Measurements from ENCODE around the gene TSEN15. TPM values are rescaled to one million over a fixed set of nuclear protein-coding genes. Genes with fewer than 3 reads are reported as not detected.

Gene TSEN15
- total and polyA plus RNA-seq, 9 of the 15 experiments (the other 6 are each of a cell fraction or from before 2014, with no cell fraction given): 25.6 to 121 (median 91.3) TPM

DNA sequence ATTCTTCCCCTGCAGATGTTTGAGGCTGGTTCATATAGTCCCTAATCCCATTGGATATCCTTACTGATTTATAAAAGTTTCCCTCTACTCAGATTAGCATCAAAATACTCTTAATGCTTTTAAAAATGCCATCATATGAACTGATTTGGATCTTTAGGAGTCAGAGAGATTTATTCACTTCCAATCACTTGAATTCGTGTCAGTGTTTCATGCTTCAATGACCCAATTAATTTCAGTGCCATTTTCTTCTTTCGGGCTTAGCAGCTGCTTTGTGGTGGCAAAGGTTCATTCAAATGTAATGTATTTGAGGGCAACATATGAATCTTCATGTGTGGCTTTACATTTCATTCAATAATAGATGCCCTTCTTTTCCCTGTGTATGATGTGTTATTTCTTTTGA lies 2.2 kb upstream of the TSEN15 start:
- ChIA-PET POLR2A (no interaction called here), CTCF (ENCODE audit: low intra/inter-chr PET ratio) (interaction anchor here (0.7 kb wide), 1 partner anchor 35 kb away, joined by 3 read pairs; no protein-coding TSS in a partner anchor)
- H3K36me3 ChIP-seq (ENCODE audit: control insufficient read depth, insufficient read depth, low read length): peaks cover 10% of the 10 kb centered on the region
- H3K27me3 ChIP-seq (ENCODE audit: control insufficient read depth in 2 of 2, insufficient read depth in 2 of 2, low read length in 2 of 2): no peaks in the 10 kb centered on the region
- in situ Hi-C loops (cut with MboI) (no loop called here), intact Hi-C loops (cut with micrococcal nuclease) (no loop called here)
- H3K27ac ChIP-seq (ENCODE audit: extremely low read depth, low read depth, low read length): no peak overlapping the region
- WGBS (ENCODE audit: insufficient coverage, low coverage, missing lambda C conversion rate): 78% methylated on average over 2 of the region's 2 CpGs
- H3K79me2 ChIP-seq (ENCODE audit: control insufficient read depth, insufficient read depth, low read length): peaks cover 35% of the 10 kb centered on the region
- no peak for TF ChIP-seq HINFP (tag; conservative IDR thresholded peaks at IDR 0.05; ENCODE audit: low read depth)
- no peak for TF ChIP-seq CEBPB (tag; IDR thresholded peaks at IDR 0.05)
- no peak for TF ChIP-seq HNRNPH1 (optimal IDR thresholded peaks at IDR 0.05; ENCODE audit: low read depth, low read length)
- TF ChIP-seq ZNF436 (CRISPR knock-in tag; IDR thresholded peaks at IDR 0.05): no peak
- no peak for TF ChIP-seq SMARCA5 (IDR thresholded peaks at IDR 0.05)
- H4K20me1 ChIP-seq (replicated peaks; ENCODE audit: control insufficient read depth, insufficient read depth, low read length): no peaks in the 10 kb centered on the region
- no peak for FAIRE-seq
- peaks cover 0 to 24% of the 10 kb centered on the region in 2 experiments; a peak in 4 of 5 replicates for H3K4me1 ChIP-seq (replicated peaks in 1 of 2; ENCODE audit: control insufficient read depth in 2 of 2, insufficient read depth in 2 of 2, low read length in 2 of 2)
- BruUV-seq (replicated peaks): no TSS peak
- no peak overlapping the region for H2AFZ ChIP-seq (ENCODE audit: low read depth, low read length)
- H3K4me3 ChIP-seq: no peak overlapping the region
- no peak overlapping the region for H3K9ac ChIP-seq (ENCODE audit: insufficient read depth in 1 of 2, low read depth in 2 of 2, low read length in 2 of 2)
- H3K4me2 ChIP-seq (ENCODE audit: insufficient read depth, low read length): no peak overlapping the region
- no peak for ATAC-seq
- H3K9me1 ChIP-seq (ENCODE audit: control insufficient read depth, insufficient read depth, low read length): no peaks in the 10 kb centered on the region
- H3K9me3 ChIP-seq (replicated peaks; ENCODE audit: control insufficient read depth, insufficient read depth, low read depth, low read length): no peaks in the 10 kb centered on the region; the same call in 1 of the 2 replicates
- DNase-seq (ENCODE audit: extremely low read depth in 1 of 4, low spot score in 3 of 4): no peak

All from K562 (cell line).